Esophagus muscularis mucosa (tissue), 4 donors: ENCODE measurements around the gene HDAC3. TPM values are rescaled to one million over a fixed set of nuclear protein-coding genes. Genes with fewer than 3 reads are reported as not detected.
A peak's percentile ranks its signal among the peaks of the same experiment; 100 is the strongest.

Experiments used
- DNase-seq: peaks from one replicate; pipeline ENCODE4 v3.0.0-alpha.2; 2017; ENCODE audit errors: extremely low spot score
- H3K27ac ChIP-seq, 4 donors: fragments of 200-600 bp; sonication (generic); replicated peaks in 1 of 4; 1 replicate in 3 of 4; 2 replicates in 1 of 4; pipeline ENCODE4 v1.5.1; 2016 to 2019; ENCODE audit warnings: mild to moderate bottlenecking in 1 of 4
- H3K27me3 ChIP-seq, 4 donors: fragments of 200-600 bp; sonication (generic); one replicate each; pipeline versions ENCODE4 v1.5.1 to v1.6.0; 2016 to 2019
- H3K36me3 ChIP-seq, 4 donors: fragments of 200-600 bp; sonication (generic); one replicate each; pipeline ENCODE4 v1.5.1; 2016 to 2019
- H3K4me1 ChIP-seq, 4 donors: fragments of 200-600 bp; sonication (generic); one replicate each; pipeline ENCODE4 v1.5.1; 2016 to 2019
- H3K4me3 ChIP-seq, 4 donors: fragments of 200-600 bp; sonication (generic); 1 replicate in 2 of 4; 2 replicates in 2 of 4; pipeline ENCODE4 v1.5.1; 2016 to 2019; ENCODE audit warnings: mild to moderate bottlenecking in 4 of 4, moderate library complexity in 1 of 4
- H3K9me3 ChIP-seq, 4 donors: fragments of 200-600 bp; sonication (generic); 1 replicate in 3 of 4; 2 replicates in 1 of 4; pipeline ENCODE4 v1.5.1; 2016 to 2019
- EP300 ChIP-seq: sonication (generic); formaldehyde crosslinking; IDR thresholded peaks from one replicate; pipeline ENCODE4 v1.6.1; 2017; ENCODE audit warnings: antibody characterized with exemption
- POLR2A ChIP-seq: fragments of 450-650 bp; IDR thresholded peaks from one replicate; pipeline ENCODE4 v1.6.1; 2017; ENCODE audit warnings: antibody characterized with exemption, moderate library complexity, mild to moderate bottlenecking, low read depth
- POLR2AphosphoS5 ChIP-seq, 2 donors: sonication (generic); formaldehyde crosslinking; IDR thresholded peaks; one replicate each; pipeline ENCODE4 v1.6.1; 2017; ENCODE audit warnings: antibody characterized with exemption in 2 of 2
- WGBS: methylation state at CpG from one replicate; pipeline ENCODE4 v1.1.5; 2018; 5-methylcytosine and 5-hydroxymethylcytosine counted together
- intact Hi-C: fragments of 100-400 bp; cut with DNase I; formaldehyde crosslinking; loops from one replicate; pipeline ENCODE4 v1.15.1; 2023
- total RNA-seq, 4 donors: library from RNA; depleted of rRNA; stranded (reverse); fragments of >200 nt; gene quantifications; one replicate each; pipeline versions ENCODE4 v1.1.0 to v1.2.1, GENCODE V29; 2016
- TF ChIP-seq, protein P1 (sequence below), 3 experiments: fragments of 200-600 bp in 2 of 3; fragments of 450-650 bp in 1 of 3; sonication (generic) in 2 of 3; IDR thresholded peaks; one replicate each; pipeline ENCODE4 v1.5.1; 2017 to 2019; ENCODE audit warnings: antibody characterized with exemption in 3 of 3, mild to moderate bottlenecking in 2 of 3, moderate library complexity in 1 of 3

The HDAC3 gene
- 10 to 100 TPM; 30.3 to 54.4 (median 44.3) TPM for total RNA-seq

DNA sequence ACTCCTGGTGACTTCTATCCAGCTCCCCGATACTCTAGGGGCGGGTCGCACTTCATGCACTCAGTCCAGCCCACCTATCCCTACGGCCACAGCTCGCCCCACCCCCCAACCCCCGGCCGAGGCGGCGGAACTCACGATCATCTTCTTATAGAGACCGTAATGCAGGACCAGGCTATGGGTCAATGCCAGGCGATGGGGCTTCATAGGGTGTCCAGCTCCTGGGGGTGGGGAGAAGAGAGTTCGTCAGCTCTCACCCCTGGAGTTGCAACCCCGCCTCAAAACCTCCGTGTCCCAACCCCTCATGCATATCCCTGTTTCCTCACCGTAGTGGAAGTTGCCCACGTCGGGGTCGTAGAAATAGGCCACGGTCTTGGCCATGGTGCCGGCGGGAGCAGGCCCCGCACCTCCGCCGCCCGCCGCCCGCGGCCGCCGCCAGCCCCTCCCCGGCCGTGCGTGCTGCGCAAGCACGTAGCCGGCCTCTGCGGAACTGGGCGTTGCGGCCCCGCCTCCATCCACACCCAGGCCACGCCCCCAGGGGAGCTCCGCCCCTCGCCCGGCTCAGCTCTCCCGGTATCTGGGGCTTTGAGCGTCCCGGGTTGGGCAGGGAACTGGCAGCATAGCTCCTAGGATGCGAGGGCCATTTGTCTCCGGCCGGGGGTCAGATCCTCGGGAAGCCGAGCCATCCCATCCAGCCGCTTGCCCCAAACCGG, at the start of gene HDAC3, which contains the start of gene RELL2:
TSS of gene HDAC3 (minus strand) at position 437 of the 710 bp plus-strand sequence. CDS start at position 378, 59 bp downstream.
TSS of gene RELL2 (plus strand) at position 585 of the 710 bp plus-strand sequence. CDS start 1,229 bp downstream, outside the sequence.
- H3K27ac ChIP-seq = peak within 1 kb of the TSS; percentile 78 to 81 (median 78)
- H3K4me1 ChIP-seq = peaks cover 28 to 57% (median 39%) of the 10 kb centered on the region in 4 donors
- peaks cover 0 to 3% (median 0%) of the 10 kb centered on the region in 4 donors for H3K9me3 ChIP-seq
- H3K27me3 ChIP-seq = peaks cover 0 to 9% (median 0%) of the 10 kb centered on the region in 4 donors
- peak within 1 kb of the TSS; percentile 74 to 99 (median 76) for H3K4me3 ChIP-seq
- DNase-seq = peak; percentile 96
- intact Hi-C loops = no loop called here
- 0% methylated on average over 16 of the region's 55 CpGs for WGBS
- H3K36me3 ChIP-seq = peaks cover 0 to 24% (median 4%) of the 10 kb centered on the region in 4 donors
- TF ChIP-seq EP300 (no peak), POLR2AphosphoS5 (IDR thresholded peaks at IDR 0.05) (peak; percentile 58 to 88), POLR2A (peak; percentile 36)
- TF ChIP-seq, protein P1, sequence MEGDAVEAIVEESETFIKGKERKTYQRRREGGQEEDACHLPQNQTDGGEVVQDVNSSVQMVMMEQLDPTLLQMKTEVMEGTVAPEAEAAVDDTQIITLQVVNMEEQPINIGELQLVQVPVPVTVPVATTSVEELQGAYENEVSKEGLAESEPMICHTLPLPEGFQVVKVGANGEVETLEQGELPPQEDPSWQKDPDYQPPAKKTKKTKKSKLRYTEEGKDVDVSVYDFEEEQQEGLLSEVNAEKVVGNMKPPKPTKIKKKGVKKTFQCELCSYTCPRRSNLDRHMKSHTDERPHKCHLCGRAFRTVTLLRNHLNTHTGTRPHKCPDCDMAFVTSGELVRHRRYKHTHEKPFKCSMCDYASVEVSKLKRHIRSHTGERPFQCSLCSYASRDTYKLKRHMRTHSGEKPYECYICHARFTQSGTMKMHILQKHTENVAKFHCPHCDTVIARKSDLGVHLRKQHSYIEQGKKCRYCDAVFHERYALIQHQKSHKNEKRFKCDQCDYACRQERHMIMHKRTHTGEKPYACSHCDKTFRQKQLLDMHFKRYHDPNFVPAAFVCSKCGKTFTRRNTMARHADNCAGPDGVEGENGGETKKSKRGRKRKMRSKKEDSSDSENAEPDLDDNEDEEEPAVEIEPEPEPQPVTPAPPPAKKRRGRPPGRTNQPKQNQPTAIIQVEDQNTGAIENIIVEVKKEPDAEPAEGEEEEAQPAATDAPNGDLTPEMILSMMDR (IDR thresholded peaks at IDR 0.05) = no peak

DNA sequence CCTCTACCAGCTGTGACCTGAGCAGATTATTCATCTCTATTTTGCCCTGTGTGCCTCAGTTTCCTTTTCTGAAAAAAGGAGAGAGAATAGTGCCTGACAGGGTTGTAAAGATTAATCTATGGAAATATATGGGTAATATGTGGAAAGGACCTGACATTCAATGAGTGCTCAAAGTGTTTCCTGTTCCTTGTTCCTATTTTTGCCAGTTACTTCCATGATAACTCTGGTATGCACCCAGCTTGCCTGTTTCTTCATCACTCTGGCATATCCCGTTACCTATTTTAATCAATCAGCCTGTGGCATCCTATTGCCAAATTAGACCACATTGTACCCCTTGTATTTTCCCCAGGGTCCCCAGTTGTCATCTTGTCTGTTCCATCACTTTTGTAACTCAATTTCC, 48.9 kb upstream of the HDAC3 start:
- Histone ChIP-seq H3K36me3 (no peaks in the 10 kb centered on the region), H3K4me1 (peaks cover 15 to 31% (median 22%) of the 10 kb centered on the region in 4 donors), H3K27ac (no peak overlapping the region), H3K9me3 (no peaks in the 10 kb centered on the region), H3K4me3 (no peak overlapping the region), H3K27me3 (peaks cover 0 to 20% (median 0%) of the 10 kb centered on the region in 4 donors)
- 77% methylated on average over 1 of the region's 1 CpG for WGBS
- no peak for DNase-seq
- intact Hi-C loops = no loop called here
- TF ChIP-seq POLR2AphosphoS5 (IDR thresholded peaks at IDR 0.05) = no peak
- TF ChIP-seq EP300 = no peak
- TF ChIP-seq, protein P1 (IDR thresholded peaks at IDR 0.05) = no peak
- no peak for TF ChIP-seq POLR2A

DNA sequence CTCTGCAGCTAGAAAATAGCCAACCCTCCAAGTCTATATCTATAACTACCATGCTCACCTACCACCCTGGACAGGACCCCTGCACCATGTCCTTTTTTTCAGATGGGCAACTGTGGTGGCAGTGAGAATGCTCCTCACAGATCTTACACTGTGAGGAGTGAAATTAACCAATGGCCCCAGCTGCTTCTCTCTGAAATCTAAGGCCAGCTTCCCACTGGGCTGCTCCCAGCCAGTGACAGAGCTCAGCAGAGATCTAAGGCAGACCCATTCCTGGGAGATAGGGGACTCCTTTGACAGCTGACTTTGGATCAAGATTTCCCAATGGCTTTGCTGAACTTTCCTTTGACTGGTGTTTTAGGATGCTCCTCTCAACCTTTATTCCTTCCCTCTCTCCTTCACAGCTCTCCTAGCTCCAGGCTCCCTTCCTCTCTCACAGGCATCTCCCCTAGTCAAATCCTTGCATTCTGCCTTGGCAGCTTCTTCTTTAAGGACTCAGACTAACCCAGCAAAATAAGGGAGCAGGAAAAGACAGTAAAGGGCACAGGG, 47.0 kb upstream of the HDAC3 start:
- Histone ChIP-seq H3K36me3 (no peaks in the 10 kb centered on the region), H3K27ac (no peak overlapping the region), H3K27me3 (peaks cover 0 to 12% (median 0%) of the 10 kb centered on the region in 4 donors), H3K9me3 (no peaks in the 10 kb centered on the region), H3K4me1 (peaks cover 15 to 42% (median 33%) of the 10 kb centered on the region in 4 donors), H3K4me3 (no peak overlapping the region)
- DNase-seq = no peak
- intact Hi-C loops = no loop called here
- TF ChIP-seq EP300 (no peak), POLR2AphosphoS5 (IDR thresholded peaks at IDR 0.05) (no peak), POLR2A (no peak)
- TF ChIP-seq, protein P1 (IDR thresholded peaks at IDR 0.05) = no peak

DNA sequence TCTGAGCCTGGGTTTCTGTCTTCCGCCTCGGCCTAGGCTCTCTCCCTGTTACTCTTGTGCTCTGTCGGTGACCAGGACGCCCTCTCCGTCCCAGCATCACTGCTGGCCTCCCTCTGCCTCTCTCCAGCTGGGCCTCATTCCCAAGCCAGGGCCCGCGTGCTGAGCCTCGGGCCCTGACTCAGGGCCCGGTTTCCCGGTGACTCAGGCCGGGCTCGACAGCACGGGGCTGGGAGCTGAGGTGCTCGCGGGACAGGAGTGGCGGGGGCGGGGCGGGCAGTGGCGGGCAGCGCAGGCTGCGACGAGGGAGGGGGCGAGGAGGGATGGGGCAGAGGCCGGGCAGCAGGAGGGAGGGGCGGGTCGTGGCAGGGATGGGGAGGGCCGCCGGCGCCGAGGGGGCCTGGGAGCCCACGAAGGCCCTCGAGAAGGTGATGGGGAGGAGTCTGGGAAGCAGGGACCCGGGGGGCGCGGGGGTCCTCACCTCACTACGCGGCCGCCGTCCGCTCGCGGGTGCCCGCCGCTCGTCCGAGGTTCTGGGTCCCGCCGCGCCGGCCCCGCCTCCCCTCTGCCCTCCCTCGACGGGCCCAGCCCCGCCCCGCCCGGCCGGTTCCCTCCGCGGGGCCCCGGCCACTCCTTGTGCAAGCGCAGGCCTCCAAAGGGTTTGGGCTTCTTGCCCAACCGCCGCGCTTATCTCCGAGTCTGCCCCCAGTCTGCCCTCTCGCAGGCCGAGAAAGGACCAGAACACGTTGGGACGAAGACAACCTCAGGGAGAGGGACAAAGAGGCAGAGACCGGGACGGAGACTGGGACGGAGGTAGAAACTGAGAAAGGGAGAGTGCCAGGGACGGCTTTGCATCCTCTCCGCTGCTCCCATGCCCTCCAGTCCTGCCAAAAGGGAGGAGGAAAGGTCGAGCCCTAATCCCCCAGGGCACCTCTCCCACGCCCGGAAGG, 45.3 kb upstream of the HDAC3 start, which contains the start of gene ARAP3:
TSS of gene ARAP3 (minus strand) at position 536 of the 947 bp plus-strand sequence. CDS start 1,744 bp downstream, outside the sequence.
- 10% methylated on average over 46 of the region's 77 CpGs for WGBS
- peaks cover 0 to 14% (median 0%) of the 10 kb centered on the region in 4 donors for H3K36me3 ChIP-seq
- no peaks in the 10 kb centered on the region for H3K9me3 ChIP-seq
- DNase-seq = peak; percentile 93
- peak within 1 kb of the TSS; percentile 74 to 78 (median 76) for H3K27ac ChIP-seq
- no peak for TF ChIP-seq POLR2A
- TF ChIP-seq POLR2AphosphoS5 (IDR thresholded peaks at IDR 0.05) = peak in 1 of 2 donors; percentile 19
- H3K4me1 ChIP-seq = peaks cover 12 to 42% (median 33%) of the 10 kb centered on the region in 4 donors
- peak within 1 kb of the TSS; percentile 59 to 65 (median 63) for H3K4me3 ChIP-seq
- H3K27me3 ChIP-seq = peaks cover 0 to 12% (median 0%) of the 10 kb centered on the region in 4 donors
- intact Hi-C loops = no loop called here
